Dedifferentiated amniotic fluid mesenchymal stem cell (primary cell): Measurements from ENCODE around the gene KRTAP19-5.
"Not testable (repeated sequence)": the region's sequence is repeated elsewhere in the genome, so short reads cannot be mapped to it uniquely, and the experiment has no call there.

Experiments used
- DNase-seq: peaks from one replicate; pipeline ENCODE4 v3.0.0-alpha.2; 2016; ENCODE audit errors: extremely low spot score

KRTAP19-5 gene

GRCh38 chr21:30502041-30502440, at the start of gene KRTAP19-5:
Gene KRTAP19-5 (minus strand): TSS chr21:30502141. CDS start chr21:30502090, 51 bp downstream.
- DNase-seq = no peak

GRCh38 chr21:30541764-30542163, 39.8 kb upstream of the KRTAP19-5 start, which contains the start of gene KRTAP19-6:
Gene KRTAP19-6 (minus strand): TSS chr21:30541864. CDS start chr21:30541833, 31 bp downstream.
- no peak for DNase-seq

- DNase-seq = no peak
These were observed 16.9 kb upstream of the KRTAP19-5 start for GRCh38 chr21:30518876-30519275.

- DNase-seq = no peak
These were observed 13.7 kb upstream of the KRTAP19-5 start for GRCh38 chr21:30515681-30516080.

GRCh38 chr21:30505621-30506205, 3.8 kb upstream of the KRTAP19-5 start:
- DNase-seq = not testable (repeated sequence)

GRCh38 chr21:30497065-30497464, 4.9 kb downstream of the KRTAP19-5 start, which contains the start of gene KRTAP19-4:
Gene KRTAP19-4 (minus strand): TSS chr21:30497165. CDS start chr21:30497110, 55 bp downstream.
- no peak for DNase-seq

GRCh38 chr21:30491963-30492428, 9.9 kb downstream of the KRTAP19-5 start, which contains the start of gene KRTAP19-3:
Gene KRTAP19-3 (minus strand): TSS chr21:30492013. CDS start chr21:30491957, 56 bp downstream.
- no peak for DNase-seq

- DNase-seq = no peak
These were observed 14.6 kb downstream of the KRTAP19-5 start, which contains the start of gene KRTAP19-2 for GRCh38 chr21:30487336-30487735. Gene KRTAP19-2 (minus strand): TSS chr21:30487436. CDS start chr21:30487348, 88 bp downstream.

GRCh38 chr21:30486180-30486579, 15.8 kb downstream of the KRTAP19-5 start:
- DNase-seq = no peak

- DNase-seq = no peak
These were observed 19.8 kb downstream of the KRTAP19-5 start for GRCh38 chr21:30482130-30482529.

GRCh38 chr21:30480145-30480544, 21.8 kb downstream of the KRTAP19-5 start, which contains the start of gene KRTAP19-1:
Gene KRTAP19-1 (minus strand): TSS chr21:30480367. CDS start chr21:30480317, 50 bp downstream.
- DNase-seq = no peak

GRCh38 chr21:30479259-30479658, 22.7 kb downstream of the KRTAP19-5 start:
- no peak for DNase-seq

GRCh38 chr21:30478004-30478403, 23.9 kb downstream of the KRTAP19-5 start:
- no peak for DNase-seq

GRCh38 chr21:30468900-30469714, 32.8 kb downstream of the KRTAP19-5 start:
- no peak for DNase-seq

- no peak for DNase-seq
These were observed 38.2 kb downstream of the KRTAP19-5 start for GRCh38 chr21:30463713-30464112.
